ENCODE measurements around the gene ZNF280B. TPM values are rescaled to one million over a fixed set of nuclear protein-coding genes. Genes with fewer than 3 reads are reported as not detected.

The ZNF280B gene
- total and polyA plus RNA-seq, 2 of the 13 experiments (the other 11 are each of a cell fraction or from before 2014, with no cell fraction given): 3.7 to 3.9 TPM

GRCh38 chr22:22508274-22509176, at the start of gene ZNF280B (continued):
- TF ChIP-seq MYPOP (CRISPR knock-in tag; IDR thresholded peaks at IDR 0.05): peak; percentile 52; the same call in 1 of the 2 replicates
- peak; percentile 70 for TF ChIP-seq HNRNPLL (IDR thresholded peaks at IDR 0.05; ENCODE audit: low read depth, low read length, poor library complexity, severe bottlenecking)
- TF ChIP-seq ZBTB46 (CRISPR knock-in tag; IDR thresholded peaks at IDR 0.05; ENCODE audit: borderline replicate concordance): no peak
- no peak for TF ChIP-seq ZNF329 (CRISPR knock-in tag; IDR thresholded peaks at IDR 0.05; ENCODE audit: low read depth)
- no peak for TF ChIP-seq PBX2 (CRISPR knock-in tag; IDR thresholded peaks at IDR 0.05)
- no peak for TF ChIP-seq KDM1A (CRISPR knock-in tag; IDR thresholded peaks at IDR 0.05)
- no peak for TF ChIP-seq ATF6 (CRISPR knock-in tag; conservative IDR thresholded peaks at IDR 0.05)
- no peak for TF ChIP-seq PAXIP1 (CRISPR knock-in tag; conservative IDR thresholded peaks at IDR 0.05)
- TF ChIP-seq IRX3 (CRISPR knock-in tag; IDR thresholded peaks at IDR 0.05; ENCODE audit: borderline replicate concordance, low read depth): no peak
- no peak; the same call in 1 of the 2 replicates for TF ChIP-seq PLSCR1 (CRISPR knock-in tag; IDR thresholded peaks at IDR 0.05; ENCODE audit: borderline replicate concordance)
- TF ChIP-seq SATB2 (CRISPR knock-in tag; IDR thresholded peaks at IDR 0.05): no peak
- TF ChIP-seq KDM5B (CRISPR knock-in tag; IDR thresholded peaks at IDR 0.05; ENCODE audit: borderline replicate concordance): peak; percentile 79; the same call in 1 of the 2 replicates
- TF ChIP-seq ZNF772 (CRISPR knock-in tag; IDR thresholded peaks at IDR 0.05): no peak; the same call in 1 of the 2 replicates
- TF ChIP-seq PCBP2 (optimal IDR thresholded peaks at IDR 0.05; ENCODE audit: low read depth, low read length, poor library complexity, severe bottlenecking): no peak
- no peak for TF ChIP-seq ZNF550 (CRISPR knock-in tag; IDR thresholded peaks at IDR 0.05; ENCODE audit: borderline replicate concordance)

All from HepG2 (cell line).